ENCODE results near the gene NMNAT2.

DNA sequence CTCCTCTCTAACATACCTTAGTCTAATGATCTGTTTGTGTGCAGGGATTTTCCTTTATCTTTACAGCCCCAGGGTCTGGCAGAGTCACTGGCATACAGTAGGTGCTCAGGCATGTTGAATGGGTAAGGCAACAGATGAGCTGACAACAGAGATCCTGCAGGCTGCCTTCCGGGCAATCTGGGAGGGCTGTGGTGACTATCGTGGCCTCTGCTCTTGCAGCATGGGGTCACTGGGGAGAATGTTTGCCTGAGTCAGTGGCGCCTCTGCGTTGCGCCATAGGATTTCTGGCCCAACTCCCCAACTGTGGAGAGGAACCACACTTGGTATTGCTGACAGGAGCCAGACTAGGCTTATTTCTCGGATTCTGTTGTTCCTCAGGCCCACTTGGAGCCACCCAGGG is 138.3 kb downstream of the NMNAT2 start:
- TF ChIP-seq NFE2L2 (IDR thresholded peaks at IDR 0.05; ENCODE audit: low read depth, low read length) (peak; percentile 58; the same call in 1 of the 2 replicates), CTCF (conservative IDR thresholded peaks at IDR 0.05; ENCODE audit: low read depth, low read length) (no peak), POLR2A (IDR thresholded peaks at IDR 0.05; ENCODE audit: low read depth, low read length) (no peak), SMC3 (IDR thresholded peaks at IDR 0.05; ENCODE audit: low read depth, low read length) (peak; percentile 23; the same call in 1 of the 2 replicates), RFX5 (IDR thresholded peaks at IDR 0.05; ENCODE audit: low read depth, low read length) (no peak), CEBPB (IDR thresholded peaks at IDR 0.05; ENCODE audit: low read depth, low read length) (peak; percentile 99)

All from IMR-90 (cell line).